IPS DF 6.9 (cell line): Measurements from ENCODE around the gene MKRN2.

Source experiments
- DNase-seq: peaks from one replicate; pipeline ENCODE4 v3.0.0-alpha.2; 2013; ENCODE audit warnings: low read depth, low spot score
- H3K27ac ChIP-seq: one replicate; pipeline ENCODE4 v1.5.1; 2013; ENCODE audit warnings: low read length, control low read depth
- H3K27me3 ChIP-seq: 2 replicates; pipeline ENCODE4 v1.6.1; 2013; ENCODE audit warnings: mild to moderate bottlenecking, low read length; ENCODE audit not compliant: control insufficient read depth, insufficient read depth
- H3K36me3 ChIP-seq: 2 replicates; pipeline ENCODE4 v1.6.1; 2013; ENCODE audit warnings: low read length; ENCODE audit not compliant: control insufficient read depth, insufficient read depth
- H3K4me1 ChIP-seq: 2 replicates; pipeline ENCODE4 v1.6.1; 2013; ENCODE audit warnings: low read length; ENCODE audit not compliant: control insufficient read depth, insufficient read depth
- H3K4me3 ChIP-seq: 2 replicates; pipeline ENCODE4 v1.5.1; 2013; ENCODE audit warnings: mild to moderate bottlenecking, low read length
- H3K9me3 ChIP-seq: 2 replicates; pipeline ENCODE4 v1.6.1; 2013; ENCODE audit warnings: low read length, inconsistent platforms; ENCODE audit not compliant: control insufficient read depth, insufficient read depth
- WGBS: extraction: QIAGEN DNeasy Blood & Tissue Kit; methylation state at CpG from one replicate; pipeline ENCODE4 v1.1.7; 2013; ENCODE audit warnings: mixed read lengths, missing lambda C conversion rate; ENCODE audit not compliant: insufficient read length, insufficient coverage; 5-methylcytosine and 5-hydroxymethylcytosine counted together

MKRN2 gene

DNA sequence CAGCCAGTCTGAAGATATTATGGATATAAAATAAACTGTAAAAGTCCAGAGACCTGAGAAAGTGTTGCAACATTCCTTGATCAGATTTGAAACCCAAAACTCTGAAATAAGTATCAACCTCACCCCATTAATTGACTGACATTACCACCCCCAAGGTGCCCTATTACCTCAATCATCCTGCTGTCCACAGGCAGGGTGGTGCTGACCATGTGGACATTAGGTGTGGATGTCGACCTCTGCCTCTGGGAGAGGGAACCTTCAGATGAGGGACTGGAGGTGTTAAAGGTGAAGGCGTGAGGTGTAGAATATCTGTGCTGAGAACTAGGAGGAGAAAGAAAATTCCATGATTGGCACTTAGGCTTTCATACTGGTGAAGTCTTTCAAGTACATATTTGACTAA lies 47.1 kb downstream of the MKRN2 start:
- H3K27me3 ChIP-seq = no peaks in the 10 kb centered on the region

DNA sequence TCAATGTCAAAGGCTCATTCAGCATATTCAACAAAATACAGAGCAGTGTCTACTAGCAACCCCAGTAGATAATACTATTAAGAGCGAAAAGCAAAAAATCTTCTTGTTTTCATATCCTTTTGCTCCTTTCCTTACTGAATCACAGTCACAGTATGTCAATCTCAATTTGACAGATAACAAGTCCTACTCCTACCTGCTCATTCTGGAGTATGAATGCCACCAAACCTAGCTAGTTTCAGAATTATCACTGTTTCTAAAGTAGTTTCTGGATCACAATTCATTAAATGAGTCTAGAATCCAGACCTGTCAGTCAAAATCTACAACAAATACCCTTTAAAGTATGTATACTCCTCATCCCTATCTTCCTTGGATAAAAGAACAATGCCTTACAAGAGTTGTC lies 51.5 kb downstream of the MKRN2 start:
- Histone ChIP-seq H3K4me1 (no peaks in the 10 kb centered on the region), H3K27ac (no peak overlapping the region), H3K9me3 (no peaks in the 10 kb centered on the region), H3K4me3 (no peak overlapping the region), H3K27me3 (no peaks in the 10 kb centered on the region), H3K36me3 (peaks cover 8% of the 10 kb centered on the region; the same call in 1 of the 2 replicates)
- no CpG with 5 or more reads among the region's 1 CpG for WGBS
- DNase-seq = no peak

More for the DNA sequence above, 47.1 kb downstream of the MKRN2 start:
- Histone ChIP-seq H3K27ac (no peak overlapping the region), H3K9me3 (no peaks in the 10 kb centered on the region), H3K4me1 (no peaks in the 10 kb centered on the region), H3K4me3 (no peak overlapping the region), H3K36me3 (peaks cover 11% of the 10 kb centered on the region; the same call in 1 of the 2 replicates)
- DNase-seq = no peak
- no CpG with 5 or more reads among the region's 2 CpGs for WGBS

- DNase-seq = no peak
- peaks cover 8% of the 10 kb centered on the region; the same call in 1 of the 2 replicates for H3K36me3 ChIP-seq
- H3K4me1 ChIP-seq = 0 out of 2 replicates have a peak, but pooled peaks cover 2% of the 10 kb centered on the region
- no peak overlapping the region for H3K4me3 ChIP-seq
- no peak overlapping the region for H3K27ac ChIP-seq
- H3K27me3 ChIP-seq = no peaks in the 10 kb centered on the region
- no CpG with 5 or more reads among the region's 5 CpGs for WGBS
- H3K9me3 ChIP-seq = no peaks in the 10 kb centered on the region
Observed at GRCh38 chr3:12611117-12611516, 54.2 kb downstream of the MKRN2 start.

GRCh38 chr3:12612514-12613226 lies 55.8 kb downstream of the MKRN2 start:
- Histone ChIP-seq H3K4me1 (0 out of 2 replicates have a peak, but pooled peaks cover 2% of the 10 kb centered on the region), H3K27me3 (no peaks in the 10 kb centered on the region), H3K4me3 (no peak overlapping the region), H3K9me3 (no peaks in the 10 kb centered on the region), H3K36me3 (peaks cover 5% of the 10 kb centered on the region; the same call in 1 of the 2 replicates), H3K27ac (no peak overlapping the region)
- no CpG with 5 or more reads among the region's 6 CpGs for WGBS
- no peak for DNase-seq

- Histone ChIP-seq H3K9me3 (no peaks in the 10 kb centered on the region), H3K4me3 (no peak overlapping the region), H3K27ac (no peak overlapping the region), H3K27me3 (no peaks in the 10 kb centered on the region), H3K36me3 (peaks cover 5% of the 10 kb centered on the region; the same call in 1 of the 2 replicates), H3K4me1 (0 out of 2 replicates have a peak, but pooled peaks cover 2% of the 10 kb centered on the region)
- WGBS = no CpG with 5 or more reads among the region's 4 CpGs
- no peak for DNase-seq
Observed at GRCh38 chr3:12613250-12613649, 56.4 kb downstream of the MKRN2 start.

DNA sequence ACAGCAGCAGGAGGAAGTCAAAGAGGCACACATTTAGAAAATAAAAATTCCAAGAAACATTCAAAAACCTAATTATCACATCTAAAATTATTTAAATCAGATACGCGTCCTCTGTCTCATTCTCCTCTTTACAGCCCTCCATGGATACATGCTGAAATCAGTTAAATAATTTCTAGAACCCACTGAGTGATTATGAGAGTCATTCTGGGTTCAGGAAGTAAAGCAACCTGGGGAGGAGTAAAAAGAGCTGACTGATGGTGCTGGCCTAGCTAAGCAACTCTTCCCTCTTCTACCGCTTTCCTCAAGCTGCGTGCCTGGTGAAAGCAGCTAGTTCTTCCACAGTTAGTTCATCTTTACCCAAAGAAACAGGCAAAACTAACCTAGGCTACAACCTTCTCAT lies 58.4 kb downstream of the MKRN2 start:
- no peaks in the 10 kb centered on the region for H3K27me3 ChIP-seq
- no peaks in the 10 kb centered on the region; the same call in 1 of the 2 replicates for H3K36me3 ChIP-seq
- 100% methylated on average over 2 of the region's 4 CpGs for WGBS
- no peaks in the 10 kb centered on the region for H3K9me3 ChIP-seq
- H3K27ac ChIP-seq = no peak overlapping the region
- 0 out of 2 replicates have a peak, but pooled peaks cover 2% of the 10 kb centered on the region for H3K4me1 ChIP-seq
- DNase-seq = no peak
- H3K4me3 ChIP-seq = no peak overlapping the region

DNA sequence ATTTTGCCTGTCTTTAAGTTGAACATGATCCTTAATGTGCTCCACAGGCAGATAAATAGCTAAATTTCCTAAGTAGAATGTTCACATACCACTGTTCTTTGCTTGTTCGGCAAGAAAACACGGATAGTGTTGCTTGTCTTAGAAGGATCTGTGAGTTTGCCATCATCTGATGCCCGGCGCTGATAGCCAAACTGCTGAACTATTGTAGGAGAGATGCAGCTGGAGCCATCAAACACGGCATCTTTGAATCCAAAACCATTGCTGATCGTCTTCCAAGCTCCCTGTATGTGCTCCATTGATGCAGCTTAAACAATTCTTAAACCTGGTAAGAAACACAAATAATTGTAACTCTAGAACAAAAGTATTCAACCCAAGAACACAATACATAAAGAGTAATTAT lies 61.5 kb downstream of the MKRN2 start:
- no peaks in the 10 kb centered on the region for H3K9me3 ChIP-seq
- H3K4me1 ChIP-seq = 0 out of 2 replicates have a peak, but pooled peaks cover 2% of the 10 kb centered on the region
- no peak overlapping the region for H3K27ac ChIP-seq
- H3K4me3 ChIP-seq = no peak overlapping the region
- H3K27me3 ChIP-seq = no peaks in the 10 kb centered on the region
- DNase-seq = no peak
- WGBS = no CpG with 5 or more reads among the region's 6 CpGs
- no peaks in the 10 kb centered on the region for H3K36me3 ChIP-seq

DNA sequence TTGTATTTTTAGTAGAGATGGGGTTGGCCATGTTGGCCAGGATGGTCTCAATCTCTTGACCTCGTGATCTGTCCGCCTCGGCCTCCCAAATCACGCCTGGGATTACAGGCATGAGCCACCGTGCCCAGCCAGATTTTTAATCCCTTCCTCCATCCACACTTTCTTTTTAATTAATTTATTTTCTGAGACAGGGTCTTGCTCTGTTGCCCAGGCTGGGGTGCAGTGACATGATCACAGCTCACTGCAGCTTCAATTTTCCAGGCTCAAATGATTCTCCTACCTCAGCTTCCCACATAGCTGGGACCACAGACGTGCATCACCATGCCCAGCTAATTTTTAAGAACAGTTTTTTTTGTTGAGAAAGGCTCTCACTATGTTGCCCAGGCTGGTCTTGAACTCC lies 63.4 kb downstream of the MKRN2 start:
- H3K27ac ChIP-seq = no peak overlapping the region
- H3K4me1 ChIP-seq = 0 out of 2 replicates have a peak, but pooled peaks cover 2% of the 10 kb centered on the region
- no CpG with 5 or more reads among the region's 6 CpGs for WGBS
- no peak overlapping the region for H3K4me3 ChIP-seq
- H3K27me3 ChIP-seq = no peaks in the 10 kb centered on the region
- H3K9me3 ChIP-seq = no peaks in the 10 kb centered on the region
- no peak for DNase-seq
- H3K36me3 ChIP-seq = no peaks in the 10 kb centered on the region

DNA sequence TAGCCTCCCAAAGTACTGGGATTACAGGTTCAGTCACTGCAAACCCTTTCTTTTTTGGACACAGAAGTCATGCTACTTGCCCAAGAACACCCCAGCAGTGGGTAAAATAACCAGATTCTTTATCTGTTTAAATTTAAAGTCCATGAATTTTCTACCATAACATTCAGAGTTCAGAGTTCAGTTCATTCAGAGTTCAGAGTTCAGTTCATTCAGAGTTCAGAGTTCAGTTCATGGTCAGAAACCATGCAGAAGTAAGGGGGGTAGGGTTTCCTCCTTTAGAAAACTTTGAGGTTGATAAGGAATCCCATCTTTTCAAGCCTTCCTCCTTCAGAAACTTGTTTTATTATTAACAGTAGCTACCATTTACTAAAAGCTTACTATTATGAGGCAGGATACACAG lies 63.8 kb downstream of the MKRN2 start:
- Histone ChIP-seq H3K9me3 (no peaks in the 10 kb centered on the region), H3K4me3 (no peak overlapping the region), H3K27ac (no peak overlapping the region), H3K36me3 (no peaks in the 10 kb centered on the region), H3K4me1 (no peaks in the 10 kb centered on the region), H3K27me3 (no peaks in the 10 kb centered on the region)
- DNase-seq = no peak

- no peaks in the 10 kb centered on the region for H3K27me3 ChIP-seq
- no peaks in the 10 kb centered on the region for H3K9me3 ChIP-seq
- WGBS = no CpG with 5 or more reads among the region's 4 CpGs
- DNase-seq = no peak
- no peak overlapping the region for H3K4me3 ChIP-seq
- no peaks in the 10 kb centered on the region for H3K36me3 ChIP-seq
- H3K4me1 ChIP-seq = no peaks in the 10 kb centered on the region
- H3K27ac ChIP-seq = no peak overlapping the region
Observed at GRCh38 chr3:12622335-12622734, 65.4 kb downstream of the MKRN2 start.

- H3K36me3 ChIP-seq = no peaks in the 10 kb centered on the region
- WGBS = no CpG with 5 or more reads among the region's 5 CpGs
- DNase-seq = no peak
- no peaks in the 10 kb centered on the region for H3K27me3 ChIP-seq
- no peaks in the 10 kb centered on the region for H3K4me1 ChIP-seq
- H3K4me3 ChIP-seq = no peak overlapping the region
- H3K9me3 ChIP-seq = no peaks in the 10 kb centered on the region
- H3K27ac ChIP-seq = no peak overlapping the region
Observed at GRCh38 chr3:12624056-12624455, 67.2 kb downstream of the MKRN2 start.
